H1 (cell line): ENCODE results near the gene NXN. TPM values are rescaled to one million over a fixed set of nuclear protein-coding genes. Genes with fewer than 3 reads are reported as not detected.

Experiments
- CHD1 ChIP-seq: IDR thresholded peaks from 2 replicates; pipeline ENCODE4 v1.6.1; 2012; ENCODE audit warnings: low read depth, low read length, improper control_type of control experiment
- EP300 ChIP-seq, 2 experiments: IDR thresholded peaks; 1 replicate in 1 of 2; 2 replicates in 1 of 2; pipeline ENCODE4 v1.6.1; 2011 to 2012; ENCODE audit warnings: low read depth in 2 of 2, low read length in 2 of 2, mild to moderate bottlenecking in 2 of 2, borderline replicate concordance in 1 of 2, inconsistent platforms in 1 of 2, moderate library complexity in 1 of 2
- MAFK ChIP-seq: IDR thresholded peaks from 2 replicates; pipeline ENCODE4 v1.6.1; 2012; ENCODE audit warnings: low read depth, mild to moderate bottlenecking, improper control_type of control experiment, low read length
- polyA plus RNA-seq, 7 experiments: library from polyadenylated mRNA; depleted of rRNA in 3 of 7; stranded (reverse) in 5 of 7; unstranded in 2 of 7; fragments of >200 nt in 5 of 7; fragments of 200-250 nt in 2 of 7; gene quantifications; 1 replicate in 5 of 7; 2 replicates in 1 of 7; 4 replicates in 1 of 7; pipeline versions ENCODE4 v1.2.1 to v1.2.3, GENCODE V29; 2011 to 2013; ENCODE audit warnings: missing spikeins in 2 of 7, mixed read lengths in 2 of 7
- total RNA-seq: library from RNA; stranded (reverse); fragmentation: NEBNext Ultra II Directional; extraction: Animal tissue kit (Norgen Biotek cat#: 25700); gene quantifications from 2 replicates; pipeline ENCODE4 v1.2.1, GENCODE V29; 2021

NXN gene
- total and polyA plus RNA-seq, 2 of the 8 experiments (the other 6 are each of a cell fraction or from before 2014, with no cell fraction given): 94.1 to 107 TPM

DNA sequence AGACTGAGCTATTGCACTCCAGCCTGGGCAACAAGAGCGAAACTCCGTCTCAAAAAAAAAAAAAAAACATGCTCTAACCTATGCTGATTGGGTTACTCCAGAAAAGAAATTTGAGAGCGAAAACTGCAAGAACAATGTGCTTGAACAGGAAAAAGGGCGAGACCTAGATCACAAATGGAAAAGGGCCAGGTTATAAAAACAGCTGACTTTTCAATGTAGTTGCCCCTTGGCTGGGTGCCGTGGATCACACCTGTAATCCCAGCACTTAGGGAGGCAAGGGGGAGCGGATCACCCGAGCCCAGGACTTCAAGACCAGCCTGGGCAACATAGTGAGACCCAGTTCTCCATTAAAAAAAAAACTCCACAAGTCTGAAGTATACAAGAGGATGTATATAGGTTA, 148.6 kb downstream of the NXN start (continued):
- TF ChIP-seq MAFK (no peak), EP300 (IDR thresholded peaks at IDR 0.05; ENCODE audit: borderline replicate concordance in 1 of 2, low read depth in 2 of 2, low read length in 2 of 2) (no peak), CHD1 (no peak)
